Immature natural killer cell (primary cell): Measurements from ENCODE around the gene ZC3HAV1L. TPM values are rescaled to one million over a fixed set of nuclear protein-coding genes. Genes with fewer than 3 reads are reported as not detected.

Experiments used
- DNase-seq, 3 donors: peaks; one replicate each; pipeline ENCODE4 v3.0.0; 2022; ENCODE audit warnings: mixed read lengths in 1 of 3
- H3K27ac Mint-ChIP-seq, 6 donors: one replicate each; pipeline ENCODE4 v1.8.0; 2020; ENCODE audit warnings: mixed read lengths in 6 of 6, mild to moderate bottlenecking in 5 of 6, inconsistent platforms in 4 of 6, moderate library complexity in 3 of 6
- H3K27me3 Mint-ChIP-seq, 3 donors: one replicate each; pipeline ENCODE4 v1.8.0; 2020 to 2021; ENCODE audit warnings: low read depth in 3 of 3, mild to moderate bottlenecking in 3 of 3, mixed read lengths in 3 of 3, moderate library complexity in 3 of 3, inconsistent platforms in 1 of 3
- H3K36me3 Mint-ChIP-seq, 3 donors: one replicate each; pipeline ENCODE4 v1.8.0; 2020; ENCODE audit warnings: mixed read lengths in 3 of 3, inconsistent platforms in 2 of 3, mild to moderate bottlenecking in 2 of 3
- H3K4me1 Mint-ChIP-seq, 2 donors: one replicate each; pipeline ENCODE4 v1.8.0; 2020; ENCODE audit warnings: inconsistent platforms in 2 of 2, mild to moderate bottlenecking in 2 of 2, mixed read lengths in 2 of 2, moderate library complexity in 1 of 2
- H3K4me3 Mint-ChIP-seq, 5 donors: one replicate each; pipeline ENCODE4 v1.8.0; 2020; ENCODE audit warnings: mild to moderate bottlenecking in 5 of 5, mixed read lengths in 5 of 5, inconsistent platforms in 3 of 5, moderate library complexity in 3 of 5
- H3K9me3 Mint-ChIP-seq, 6 donors: one replicate each; pipeline ENCODE4 v1.8.0; 2020; ENCODE audit warnings: mild to moderate bottlenecking in 6 of 6, mixed read lengths in 6 of 6, inconsistent platforms in 4 of 6, moderate library complexity in 3 of 6
- polyA plus RNA-seq, 3 donors: library from polyadenylated mRNA; unstranded; fragments of 300-500 nt; fragmentation: Illumina TruSeq; gene quantifications; one replicate each; pipeline ENCODE4 v1.2.3, GENCODE V29; 2021

Gene ZC3HAV1L
- polyA plus RNA-seq, 3 donors from 2014 or later, result 0.21 to 0.40 TPM; not detected in 1

- DNase-seq, result no peak
- no peaks in the 10 kb centered on the region for H3K9me3 Mint-ChIP-seq
- H3K27me3 Mint-ChIP-seq, result peaks cover 0 to 11% (median 0%) of the 10 kb centered on the region in 3 donors
- peaks cover 36 to 56% of the 10 kb centered on the region in 2 donors for H3K4me1 Mint-ChIP-seq
- peak overlapping the region in 2 of 6 donors; percentile 20 to 34 for H3K27ac Mint-ChIP-seq
- no peak overlapping the region for H3K4me3 Mint-ChIP-seq
- peaks cover 26 to 56% (median 32%) of the 10 kb centered on the region in 3 donors for H3K36me3 Mint-ChIP-seq
Observed at GRCh38 chr7:139047970-139048369, 12.1 kb upstream of the ZC3HAV1L start.

GRCh38 chr7:139046143-139046542 is 10.3 kb upstream of the ZC3HAV1L start:
- peak overlapping the region in 5 of 6 donors; percentile 53 to 86 (median 56) for H3K27ac Mint-ChIP-seq
- no peak for DNase-seq
- peaks cover 49 to 71% of the 10 kb centered on the region in 2 donors for H3K4me1 Mint-ChIP-seq
- no peaks in the 10 kb centered on the region for H3K9me3 Mint-ChIP-seq
- H3K27me3 Mint-ChIP-seq, result peaks cover 0 to 11% (median 4%) of the 10 kb centered on the region in 3 donors
- H3K36me3 Mint-ChIP-seq, result peaks cover 23 to 48% (median 37%) of the 10 kb centered on the region in 3 donors
- H3K4me3 Mint-ChIP-seq, result peak overlapping the region in 4 of 5 donors; percentile 14 to 71 (median 40)

GRCh38 chr7:139044813-139045794 is 9.3 kb upstream of the ZC3HAV1L start:
- DNase-seq, result peak; percentile 17 to 33 (median 19)
- peaks cover 23 to 48% (median 38%) of the 10 kb centered on the region in 3 donors for H3K36me3 Mint-ChIP-seq
- peak overlapping the region; percentile 73 to 79 (median 75) for H3K4me3 Mint-ChIP-seq
- no peaks in the 10 kb centered on the region for H3K9me3 Mint-ChIP-seq
- H3K4me1 Mint-ChIP-seq, result peaks cover 55 to 79% of the 10 kb centered on the region in 2 donors
- H3K27ac Mint-ChIP-seq, result peak overlapping the region; percentile 86 to 96 (median 92)
- H3K27me3 Mint-ChIP-seq, result peaks cover 0 to 13% (median 5%) of the 10 kb centered on the region in 3 donors

GRCh38 chr7:139043823-139044812 is 8.3 kb upstream of the ZC3HAV1L start:
- Mint-ChIP-seq H3K27me3 (peaks cover 0 to 11% (median 8%) of the 10 kb centered on the region in 3 donors), H3K36me3 (peaks cover 17 to 38% (median 28%) of the 10 kb centered on the region in 3 donors), H3K27ac (peak overlapping the region; percentile 86 to 96 (median 92)), H3K9me3 (no peaks in the 10 kb centered on the region), H3K4me3 (peak overlapping the region; percentile 73 to 79 (median 75)), H3K4me1 (peaks cover 59 to 72% of the 10 kb centered on the region in 2 donors)
- peak; percentile 70 to 80 (median 74) for DNase-seq

GRCh38 chr7:139041378-139042085 is 5.7 kb upstream of the ZC3HAV1L start:
- Mint-ChIP-seq H3K9me3 (no peaks in the 10 kb centered on the region), H3K4me3 (peak overlapping the region in 2 of 5 donors; percentile 8 to 55), H3K4me1 (peaks cover 56 to 62% of the 10 kb centered on the region in 2 donors), H3K27me3 (peaks cover 0 to 11% (median 8%) of the 10 kb centered on the region in 3 donors), H3K27ac (peak overlapping the region; percentile 24 to 78 (median 56)), H3K36me3 (peaks cover 7 to 20% (median 20%) of the 10 kb centered on the region in 3 donors)
- DNase-seq, result no peak

GRCh38 chr7:139038691-139039090 is 2.8 kb upstream of the ZC3HAV1L start:
- H3K9me3 Mint-ChIP-seq, result no peaks in the 10 kb centered on the region
- peaks cover 2 to 10% (median 8%) of the 10 kb centered on the region in 3 donors for H3K27me3 Mint-ChIP-seq
- no peak for DNase-seq
- no peak overlapping the region for H3K4me3 Mint-ChIP-seq
- peaks cover 0 to 6% (median 0%) of the 10 kb centered on the region in 3 donors for H3K36me3 Mint-ChIP-seq
- H3K4me1 Mint-ChIP-seq, result peaks cover 37 to 42% of the 10 kb centered on the region in 2 donors
- H3K27ac Mint-ChIP-seq, result peak overlapping the region in 1 of 6 donors; percentile 4

- Mint-ChIP-seq H3K4me3 (peak overlapping the region; percentile 6 to 69 (median 48)), H3K36me3 (peaks cover 0 to 6% (median 0%) of the 10 kb centered on the region in 3 donors), H3K9me3 (no peaks in the 10 kb centered on the region), H3K4me1 (peaks cover 24% of the 10 kb centered on the region in 2 donors), H3K27me3 (peaks cover 4 to 13% (median 11%) of the 10 kb centered on the region in 3 donors), H3K27ac (no peak overlapping the region)
- DNase-seq, result no peak
Observed at GRCh38 chr7:139036901-139037300, 1.1 kb upstream of the ZC3HAV1L start.

- H3K9me3 Mint-ChIP-seq, result no peaks in the 10 kb centered on the region
- H3K27me3 Mint-ChIP-seq, result peaks cover 4 to 8% (median 8%) of the 10 kb centered on the region in 3 donors
- H3K27ac Mint-ChIP-seq, result no peak overlapping the region
- no peak for DNase-seq
- H3K36me3 Mint-ChIP-seq, result no peaks in the 10 kb centered on the region
- peak overlapping the region; percentile 60 to 81 (median 69) for H3K4me3 Mint-ChIP-seq
- peaks cover 8 to 11% of the 10 kb centered on the region in 2 donors for H3K4me1 Mint-ChIP-seq
Observed at GRCh38 chr7:139034855-139035585, 822 bp downstream of the ZC3HAV1L start.

GRCh38 chr7:139034336-139034735 is 1.5 kb downstream of the ZC3HAV1L start:
- Mint-ChIP-seq H3K9me3 (no peaks in the 10 kb centered on the region), H3K27me3 (peaks cover 4 to 6% (median 5%) of the 10 kb centered on the region in 3 donors), H3K36me3 (no peaks in the 10 kb centered on the region), H3K4me1 (peaks cover 7 to 8% of the 10 kb centered on the region in 2 donors), H3K4me3 (peak overlapping the region; percentile 60 to 81 (median 69)), H3K27ac (no peak overlapping the region)
- DNase-seq, result no peak

GRCh38 chr7:139033346-139034114 is 2.3 kb downstream of the ZC3HAV1L start:
- DNase-seq, result no peak
- peaks cover 7 to 8% of the 10 kb centered on the region in 2 donors for H3K4me1 Mint-ChIP-seq
- H3K27ac Mint-ChIP-seq, result no peak overlapping the region
- H3K9me3 Mint-ChIP-seq, result no peaks in the 10 kb centered on the region
- peaks cover 4 to 5% (median 4%) of the 10 kb centered on the region in 3 donors for H3K27me3 Mint-ChIP-seq
- H3K36me3 Mint-ChIP-seq, result no peaks in the 10 kb centered on the region
- H3K4me3 Mint-ChIP-seq, result no peak overlapping the region

- H3K9me3 Mint-ChIP-seq, result no peaks in the 10 kb centered on the region
- H3K27ac Mint-ChIP-seq, result no peak overlapping the region
- no peak overlapping the region for H3K4me3 Mint-ChIP-seq
- peaks cover 7 to 8% of the 10 kb centered on the region in 2 donors for H3K4me1 Mint-ChIP-seq
- DNase-seq, result no peak
- H3K36me3 Mint-ChIP-seq, result no peaks in the 10 kb centered on the region
- H3K27me3 Mint-ChIP-seq, result peaks cover 4 to 5% (median 4%) of the 10 kb centered on the region in 3 donors
Observed at GRCh38 chr7:139032473-139032872, 3.4 kb downstream of the ZC3HAV1L start.
